ENCODE measurements around the gene SAMD7. TPM values are rescaled to one million over a fixed set of nuclear protein-coding genes. Genes with fewer than 3 reads are reported as not detected.

Gene SAMD7, protein sequence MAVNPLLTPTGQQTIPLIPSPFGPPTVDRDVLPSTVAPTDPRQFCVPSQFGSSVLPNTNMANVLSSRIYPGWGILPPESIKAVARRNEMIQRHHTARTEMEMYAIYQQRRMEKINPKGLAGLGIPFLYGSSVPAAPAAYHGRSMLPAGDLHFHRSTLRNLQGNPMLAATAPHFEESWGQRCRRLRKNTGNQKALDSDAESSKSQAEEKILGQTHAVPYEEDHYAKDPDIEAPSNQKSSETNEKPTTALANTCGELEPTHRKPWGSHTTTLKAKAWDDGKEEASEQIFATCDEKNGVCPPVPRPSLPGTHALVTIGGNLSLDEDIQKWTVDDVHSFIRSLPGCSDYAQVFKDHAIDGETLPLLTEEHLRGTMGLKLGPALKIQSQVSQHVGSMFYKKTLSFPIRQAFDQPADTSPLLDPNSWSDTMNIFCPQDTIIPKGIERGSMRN
- total RNA-seq = not detected

- DNase-seq (ENCODE audit: low read depth in 2 of 3, low spot score in 2 of 3) = no peak
Observed at GRCh38 chr3:169911272-169911671, at the start of gene SAMD7. Gene SAMD7 (plus strand): TSS chr3:169911572. CDS start chr3:169919499, 7,927 bp downstream.

GRCh38 chr3:169861871-169862270 is 49.5 kb upstream of the SAMD7 start:
- no peak for DNase-seq (ENCODE audit: low read depth in 2 of 3, low spot score in 2 of 3)

GRCh38 chr3:169863458-169863899 is 47.9 kb upstream of the SAMD7 start:
- peak; percentile 55 to 84 (median 69) for DNase-seq (ENCODE audit: low read depth in 2 of 3, low spot score in 2 of 3)

DNA sequence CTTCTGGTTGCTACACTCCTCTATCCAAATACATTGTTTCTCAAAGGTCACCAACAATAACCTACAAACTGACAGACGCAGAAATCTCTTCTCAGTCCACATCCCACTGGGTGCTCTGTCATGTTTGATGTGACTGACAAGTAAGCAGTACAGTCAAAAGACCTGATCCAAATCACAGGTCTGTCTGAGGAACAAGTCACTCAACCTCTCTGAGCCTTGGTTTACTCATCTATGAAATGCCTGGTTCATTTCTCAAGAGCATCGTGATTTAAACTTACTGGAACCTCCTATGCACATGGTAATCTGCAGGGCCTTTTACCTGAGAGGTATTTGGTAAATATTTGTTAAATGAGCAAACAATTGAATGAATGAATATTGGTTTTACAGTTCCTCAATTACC is 47.1 kb upstream of the SAMD7 start:
- no peak for DNase-seq (ENCODE audit: low read depth in 2 of 3, low spot score in 2 of 3)

- DNase-seq (ENCODE audit: low read depth in 2 of 3, low spot score in 2 of 3) = peak in 2 of 3 donors; percentile 33 to 70
Observed at GRCh38 chr3:169865176-169865767, 46.1 kb upstream of the SAMD7 start.

DNA sequence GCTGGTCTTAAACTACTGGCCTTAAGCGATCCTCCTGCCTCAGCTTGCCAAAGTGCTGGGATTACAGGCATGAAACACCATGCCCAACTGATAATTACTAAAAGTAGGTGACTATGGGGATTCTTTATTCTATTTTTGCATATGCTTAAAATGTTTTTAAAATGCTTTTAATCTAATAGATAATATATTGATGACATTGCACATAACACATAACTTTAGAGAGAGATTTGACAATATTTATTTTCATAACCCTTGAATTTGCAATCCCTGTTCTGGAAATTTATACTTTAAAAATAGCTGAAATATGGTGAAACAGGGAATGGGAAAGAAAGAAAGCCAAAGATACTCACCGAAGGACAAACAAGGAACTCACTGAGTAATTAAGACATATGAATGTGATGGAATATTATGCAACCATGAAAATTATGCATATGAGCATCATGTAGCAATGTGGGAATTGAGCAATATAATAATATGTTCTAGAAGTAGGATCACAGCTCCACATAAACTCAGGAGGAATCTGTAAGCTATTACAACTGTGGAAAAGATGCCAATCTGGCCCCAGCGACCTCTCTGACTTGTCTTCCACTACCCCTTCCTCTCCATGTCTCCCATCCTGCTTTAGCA is 43.7 kb upstream of the SAMD7 start:
- DNase-seq (ENCODE audit: low read depth in 2 of 3, low spot score in 2 of 3) = no peak

- no peak for DNase-seq (ENCODE audit: low read depth in 2 of 3, low spot score in 2 of 3)
Observed at GRCh38 chr3:169868369-169868768, 43.0 kb upstream of the SAMD7 start.

DNA sequence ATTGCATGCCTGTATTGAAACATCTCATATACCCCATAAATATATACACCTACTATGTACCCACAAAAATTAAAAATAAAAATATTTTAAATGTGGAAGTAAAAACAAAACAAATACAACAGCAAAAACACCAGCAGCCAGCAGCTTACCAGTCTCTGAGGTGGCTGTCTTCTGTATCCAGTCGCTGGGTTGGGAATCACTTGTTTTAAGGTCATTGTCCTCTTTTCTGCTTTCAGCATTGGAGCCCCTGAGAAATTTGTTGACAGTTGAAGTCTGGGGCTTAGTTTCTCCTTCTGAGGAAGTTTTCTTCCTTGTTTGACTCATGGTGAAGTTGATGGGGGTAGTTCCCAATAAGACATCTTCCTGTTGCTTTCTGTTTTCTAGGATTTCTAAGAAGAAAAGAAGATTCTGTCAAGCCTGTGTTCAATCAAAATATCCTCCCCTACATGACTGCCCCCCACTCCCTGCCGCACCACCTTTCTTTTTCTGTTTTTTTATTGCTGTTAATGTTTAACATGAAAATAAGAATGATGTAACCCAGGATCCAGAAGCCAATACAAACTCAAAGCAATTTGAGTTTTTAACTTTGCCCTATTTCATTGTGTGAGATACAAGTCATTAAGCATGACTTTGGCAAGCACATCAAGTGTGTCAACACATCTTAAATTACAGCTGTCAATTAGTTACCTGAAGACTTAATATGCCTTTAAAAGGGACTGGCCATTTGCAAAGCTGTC is 41.7 kb upstream of the SAMD7 start, which contains the start of gene LRRC31:
Gene LRRC31, minus strand, starts transcription at position 452 of the 737 bp plus-strand sequence. Its CDS starts 128 bp downstream, at position 324.
- DNase-seq (ENCODE audit: low read depth in 2 of 3, low spot score in 2 of 3) = no peak

- DNase-seq (ENCODE audit: low read depth in 2 of 3, low spot score in 2 of 3) = no peak
Observed at GRCh38 chr3:169871129-169871886, 40.1 kb upstream of the SAMD7 start.

DNA sequence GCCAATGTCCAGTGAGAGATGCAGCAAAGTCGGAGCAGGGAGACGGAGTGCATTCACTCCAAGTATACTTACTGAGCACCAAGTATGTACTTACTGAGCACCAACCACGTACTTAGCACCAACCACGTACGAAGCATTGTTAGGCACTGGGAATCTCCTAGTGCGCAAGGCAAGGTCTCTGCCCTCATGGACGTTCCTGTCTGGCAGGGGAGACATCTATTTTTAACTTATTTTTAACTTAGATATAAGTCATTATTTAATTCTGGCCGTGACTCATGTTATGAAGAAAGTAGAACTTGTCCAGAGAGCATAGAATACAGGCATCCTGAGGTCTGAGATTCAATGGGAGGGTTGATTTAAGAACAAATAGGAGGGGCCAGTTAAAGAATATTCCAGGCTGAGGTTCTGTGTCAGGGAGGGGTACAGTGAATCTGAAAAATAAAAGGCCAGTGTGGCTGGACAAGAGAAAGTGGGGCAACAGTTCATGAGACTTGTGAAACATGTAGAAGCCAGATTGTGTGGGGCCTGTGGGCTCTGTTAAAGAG is 32.3 kb upstream of the SAMD7 start:
- no peak for DNase-seq (ENCODE audit: low read depth in 2 of 3, low spot score in 2 of 3)

- DNase-seq (ENCODE audit: low read depth in 2 of 3, low spot score in 2 of 3) = no peak
Observed at GRCh38 chr3:169879845-169880575, 31.4 kb upstream of the SAMD7 start.

DNA sequence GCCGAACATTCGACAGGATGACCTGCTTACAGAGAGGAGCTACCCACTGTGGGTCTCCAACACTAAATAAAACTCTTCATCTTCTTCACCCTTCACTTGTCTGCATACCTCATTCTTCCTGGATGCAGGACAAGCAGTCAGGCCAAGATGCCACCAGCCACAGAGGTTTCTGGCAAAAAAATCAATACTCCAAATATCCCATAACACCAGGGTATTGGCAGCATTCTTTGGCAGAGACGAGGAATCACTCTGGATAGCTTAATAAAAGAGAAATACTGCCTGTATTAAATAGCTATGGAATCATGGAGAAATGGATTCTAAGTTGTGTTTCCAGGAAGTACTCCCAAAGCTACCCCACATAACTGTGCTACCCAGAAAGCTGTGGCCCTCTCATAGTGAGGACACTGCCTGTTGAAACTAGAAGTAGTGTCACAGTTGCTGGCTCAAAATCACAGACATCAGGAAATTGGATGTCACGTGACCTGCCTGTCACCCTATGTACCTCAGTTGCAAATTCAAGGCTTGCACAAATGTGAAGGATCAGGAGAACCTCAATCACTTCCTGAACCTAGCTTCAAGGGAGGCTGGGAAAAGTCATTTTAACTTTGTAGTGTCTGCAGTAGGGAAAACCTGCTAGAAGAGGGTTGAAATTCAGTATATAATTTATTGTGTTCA is 30.7 kb upstream of the SAMD7 start:
- DNase-seq (ENCODE audit: low read depth in 2 of 3, low spot score in 2 of 3) = no peak

GRCh38 chr3:169886671-169887070 is 24.7 kb upstream of the SAMD7 start:
- no peak for DNase-seq (ENCODE audit: low read depth in 2 of 3, low spot score in 2 of 3)

DNA sequence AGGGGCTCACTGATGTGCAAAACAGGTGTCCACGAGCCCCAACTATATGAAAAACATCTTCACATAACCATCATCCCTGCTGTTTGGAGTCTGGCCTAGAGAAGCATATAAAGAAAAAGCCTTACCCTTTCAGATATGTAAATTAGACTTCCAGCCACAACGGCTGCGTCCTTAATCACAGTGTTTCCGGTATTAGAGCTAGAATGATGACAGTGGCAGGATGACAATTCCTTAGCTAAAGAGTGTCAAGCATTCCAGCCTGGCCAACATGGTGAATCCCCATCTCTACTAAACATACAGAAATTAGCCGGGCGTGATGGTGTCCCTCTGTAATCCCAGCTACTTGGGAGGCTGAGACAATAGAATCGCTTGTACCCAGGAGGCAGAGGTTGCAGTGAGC is 19.5 kb upstream of the SAMD7 start:
- no peak for DNase-seq (ENCODE audit: low read depth in 2 of 3, low spot score in 2 of 3)

DNA sequence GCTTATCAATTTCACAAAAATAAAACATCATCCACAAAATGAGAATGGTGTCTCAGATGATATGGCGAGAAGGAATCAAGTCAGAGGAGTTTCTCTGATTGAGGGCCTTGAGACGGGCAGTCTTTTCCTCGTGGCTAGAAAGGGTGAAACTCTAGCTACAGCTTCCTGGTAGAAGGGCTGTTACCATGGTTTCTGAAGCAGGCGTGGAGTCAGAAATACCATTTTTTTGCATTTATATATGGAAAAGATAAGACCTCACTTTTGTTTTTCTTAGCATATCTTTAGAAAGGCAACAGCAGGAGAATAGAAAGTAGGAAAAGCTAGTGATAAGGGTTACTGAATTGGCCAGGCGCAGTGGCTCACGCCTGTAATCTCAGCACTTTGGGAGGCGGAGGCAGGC is 17.3 kb upstream of the SAMD7 start:
- no peak for DNase-seq (ENCODE audit: low read depth in 2 of 3, low spot score in 2 of 3)

GRCh38 chr3:169895072-169895471 is 16.3 kb upstream of the SAMD7 start:
- DNase-seq (ENCODE audit: low read depth in 2 of 3, low spot score in 2 of 3) = no peak

DNA sequence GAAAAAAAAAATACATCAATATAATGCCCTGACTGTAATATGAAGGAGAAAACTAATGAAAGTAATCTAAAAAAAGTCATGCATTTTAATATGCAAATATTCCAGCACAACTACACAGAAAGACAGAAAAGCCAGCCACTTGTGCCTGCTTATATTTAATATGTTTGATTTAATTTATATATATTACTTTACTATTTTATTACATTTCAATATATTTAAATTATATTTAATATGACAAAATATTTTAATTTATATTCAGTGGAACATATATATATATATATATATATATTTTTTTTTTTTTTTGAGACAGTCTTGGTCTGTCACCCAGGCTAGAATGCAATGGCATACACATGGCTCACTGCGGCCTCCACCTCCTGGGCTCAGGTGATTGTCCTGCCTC is 14.1 kb upstream of the SAMD7 start:
- DNase-seq (ENCODE audit: low read depth in 2 of 3, low spot score in 2 of 3) = no peak

GRCh38 chr3:169901453-169901852 is 9.9 kb upstream of the SAMD7 start:
- DNase-seq (ENCODE audit: low read depth in 2 of 3, low spot score in 2 of 3) = peak in 1 of 3 donors; percentile 4

- no peak for DNase-seq (ENCODE audit: low read depth in 2 of 3, low spot score in 2 of 3)
Observed at GRCh38 chr3:169905404-169905803, 6.0 kb upstream of the SAMD7 start.
